Fibroblast of the conjunctiva (primary cell): Measurements from ENCODE around the gene USP34.
"Not testable (repeated sequence)": the region's sequence is repeated elsewhere in the genome, so short reads cannot be mapped to it uniquely, and the experiment has no call there.

ENCODE experiments used
- DNase-seq: peaks from one replicate; pipeline ENCODE4 v3.0.0-alpha.2; 2010; ENCODE audit warnings: low read depth

USP34 gene

DNA sequence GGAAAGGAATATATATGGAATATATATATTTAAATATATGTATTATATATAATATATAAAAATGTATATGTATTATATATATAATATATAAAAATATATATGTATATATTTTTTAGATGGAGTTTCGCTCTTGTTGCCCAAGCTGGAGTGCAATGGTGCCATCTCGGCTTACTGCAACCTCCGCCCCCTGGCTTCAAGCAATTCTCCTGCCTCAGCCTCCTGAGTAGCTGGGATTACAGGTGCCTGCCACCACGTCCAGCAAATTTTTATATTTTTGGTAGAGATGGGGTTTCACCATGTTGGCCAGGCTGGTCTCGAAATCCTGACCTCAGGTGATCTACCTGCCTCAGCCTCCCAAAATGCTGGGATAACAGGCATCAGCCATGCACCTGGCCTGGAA, 322.8 kb downstream of the USP34 start:
- not testable (repeated sequence) for DNase-seq

DNA sequence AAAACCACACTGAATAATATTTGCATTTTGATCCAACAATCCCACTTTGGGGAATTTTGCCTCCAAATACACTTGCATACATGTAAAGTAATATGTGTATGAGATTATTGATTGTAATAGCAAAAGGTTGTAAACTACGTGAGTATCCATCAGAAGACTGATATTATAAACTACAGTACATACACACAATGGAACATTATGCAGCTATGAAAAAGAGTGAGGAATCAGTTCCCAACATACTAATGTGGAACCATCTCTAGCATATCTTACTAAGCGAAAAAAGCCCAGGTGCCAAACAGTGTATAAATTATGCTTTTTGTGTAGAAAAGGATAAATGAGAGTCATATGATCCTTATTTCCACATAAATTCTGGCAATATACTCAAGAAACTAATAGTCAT, 324.9 kb downstream of the USP34 start:
- DNase-seq = no peak

DNA sequence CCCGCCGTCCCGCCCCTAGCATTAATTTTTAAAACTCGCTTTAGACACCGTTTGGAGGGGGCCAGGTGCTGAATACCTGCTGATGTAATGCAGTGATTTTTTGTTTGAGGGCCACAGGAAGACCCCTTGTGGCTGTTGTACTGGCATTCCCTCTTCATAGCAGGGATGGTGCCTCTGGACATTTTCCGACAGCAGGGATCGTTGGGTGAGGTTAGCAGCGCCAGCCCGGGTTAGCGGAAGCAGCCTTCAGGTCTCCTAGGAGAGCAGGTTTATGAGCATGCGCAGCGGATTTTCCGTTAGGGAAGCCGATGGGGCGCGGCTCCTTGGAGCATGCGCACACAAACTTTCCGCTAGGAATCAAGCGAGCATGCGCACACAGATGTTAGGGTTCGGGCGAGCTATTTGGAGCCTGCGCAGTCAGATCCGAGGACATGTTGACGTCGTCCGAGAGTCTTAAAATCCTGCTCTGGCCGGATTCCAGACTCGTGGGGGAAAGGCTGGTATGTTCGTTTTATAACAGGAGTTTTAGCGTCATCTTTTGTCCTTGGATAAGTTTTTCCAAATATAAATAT, 326.1 kb downstream of the USP34 start:
- DNase-seq = peak; percentile 98

DNA sequence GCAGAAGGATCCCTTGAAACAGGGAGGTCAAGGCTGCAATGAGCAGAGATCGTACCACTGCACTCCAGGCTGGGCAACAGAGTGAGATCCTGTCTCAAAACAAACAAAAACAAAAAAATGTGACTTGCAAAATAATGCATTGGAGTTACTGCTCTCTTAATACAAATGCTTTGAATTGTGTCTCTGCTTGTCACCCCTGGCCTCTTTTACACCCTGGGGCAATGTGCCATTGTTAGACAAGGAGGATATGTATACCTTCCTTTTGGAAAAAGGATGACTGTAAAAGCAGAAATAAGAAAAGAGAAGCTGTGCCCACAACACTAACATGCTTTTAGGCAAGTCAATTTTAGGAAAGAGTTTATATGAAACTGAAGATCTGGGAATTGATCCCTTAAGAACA, 329.7 kb downstream of the USP34 start:
- no peak for DNase-seq

DNA sequence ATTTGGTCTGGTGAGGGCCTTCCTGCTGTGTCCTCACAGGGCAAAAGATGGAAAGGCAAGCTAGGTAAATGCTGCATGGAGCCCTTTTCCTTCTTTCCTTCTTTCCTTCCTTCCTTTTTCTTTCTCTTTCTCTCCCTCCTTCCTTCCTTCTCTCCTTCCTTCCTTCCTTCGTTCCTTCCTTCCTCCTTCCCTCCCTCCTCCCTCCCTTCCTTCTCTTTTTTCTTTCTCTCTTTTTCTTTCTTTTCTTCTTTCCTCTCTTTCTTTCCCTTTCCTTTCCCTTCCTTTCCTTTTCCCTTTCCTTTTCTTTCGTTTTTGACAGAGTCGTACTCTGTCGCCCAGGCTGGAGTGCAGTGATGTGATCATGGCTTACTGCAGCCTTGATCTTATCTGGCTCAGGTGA, 332.0 kb downstream of the USP34 start:
- DNase-seq = no peak
